ENCODE results near the gene LMX1A.

Gene LMX1A

GRCh38 chr1:165161130-165161529 is 195.4 kb downstream of the LMX1A start:
- DNase-seq (ENCODE audit: low read depth) = no peak

- no peak for DNase-seq (ENCODE audit: low read depth)
These were observed 203.3 kb downstream of the LMX1A start for GRCh38 chr1:165153182-165153581.

DNA sequence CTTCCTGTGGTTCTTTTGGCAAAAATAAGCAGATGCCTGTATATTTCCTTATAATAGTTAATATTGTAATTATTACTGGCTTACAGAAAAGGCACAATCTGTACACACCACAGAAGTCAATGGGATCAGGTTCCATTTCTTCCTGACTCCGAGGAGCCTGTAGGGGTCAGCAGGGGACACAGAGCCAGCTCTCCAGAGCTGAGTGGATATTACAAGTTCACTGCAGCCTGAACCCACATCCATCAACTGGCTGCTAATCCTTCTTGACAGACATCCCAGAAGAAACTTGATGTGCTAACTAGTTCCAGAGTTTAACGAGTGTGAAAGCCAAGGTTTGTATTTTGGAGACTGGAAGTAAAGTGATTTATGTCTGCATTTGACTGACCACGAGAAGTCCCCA is 203.8 kb downstream of the LMX1A start:
- DNase-seq (ENCODE audit: low read depth) = no peak

DNA sequence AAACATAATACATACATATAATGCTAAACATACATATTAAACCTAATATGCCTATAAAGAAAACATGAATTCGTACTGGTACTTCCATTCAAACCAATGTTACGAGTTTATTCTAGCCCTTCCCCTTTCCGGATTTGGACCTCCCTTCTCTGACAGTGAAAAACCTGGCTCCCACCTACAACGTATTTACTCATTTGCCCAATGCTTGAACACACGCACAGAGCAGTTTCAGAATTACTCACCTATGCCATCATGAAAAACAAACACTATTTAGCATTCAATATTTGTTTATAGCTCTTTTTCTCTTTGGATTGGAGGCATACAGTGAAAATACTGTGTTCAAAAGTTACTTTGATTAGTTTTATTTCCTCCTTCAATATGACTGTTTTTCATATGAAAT is 204.4 kb downstream of the LMX1A start:
- no peak for DNase-seq (ENCODE audit: low read depth)

Data from stimulated activated CD8-positive, alpha-beta memory T cell treated with anti-CD3 and anti-CD28 coated beads, Interleukin-15, amount 100 ng/mL, for 1 hour (primary cell).